GM18519 (cell line): Measurements from ENCODE around the gene CENPX.
"Not testable (repeated sequence)": the region's sequence is repeated elsewhere in the genome, so short reads cannot be mapped to it uniquely, and the experiment has no call there.

Experiments used
- ATAC-seq: cut with Tn5 transposase; IDR thresholded peaks from one replicate; pipeline ENCODE4 v1.9.1; 2021; ENCODE audit warnings: mild to moderate bottlenecking, moderate library complexity; ENCODE audit not compliant: unreplicated experiment, low FRiP score

CENPX gene

GRCh38 chr17:81984773-81985410, 37.8 kb downstream of the CENPX start:
- no peak for ATAC-seq

- no peak for ATAC-seq
Measured at GRCh38 chr17:81983639-81984373, 38.9 kb downstream of the CENPX start.

GRCh38 chr17:81983011-81983638, 39.6 kb downstream of the CENPX start:
- no peak for ATAC-seq

GRCh38 chr17:81981511-81981910, 41.2 kb downstream of the CENPX start:
- not testable (repeated sequence) for ATAC-seq

GRCh38 chr17:81980707-81981343, 41.9 kb downstream of the CENPX start:
- no peak for ATAC-seq

- ATAC-seq, result no peak
Measured at GRCh38 chr17:81980122-81980521, 42.6 kb downstream of the CENPX start.

- ATAC-seq, result no peak
Measured at GRCh38 chr17:81978524-81979298, 44.0 kb downstream of the CENPX start.

- ATAC-seq, result peak; percentile 60
Measured at GRCh38 chr17:81977211-81977808, 45.4 kb downstream of the CENPX start, which contains the start of gene ASPSCR1. TSS of gene ASPSCR1 (plus strand) at chr17:81977629. CDS start at chr17:81977647, 18 bp downstream.

GRCh38 chr17:81976332-81977210, 46.1 kb downstream of the CENPX start:
- ATAC-seq, result no peak

GRCh38 chr17:81973432-81973831, 49.2 kb downstream of the CENPX start:
- no peak for ATAC-seq

- ATAC-seq, result no peak
Measured at GRCh38 chr17:81968850-81969812, 53.5 kb downstream of the CENPX start.
